Measurements from ENCODE around the gene SVIL.

Gene SVIL, protein sequence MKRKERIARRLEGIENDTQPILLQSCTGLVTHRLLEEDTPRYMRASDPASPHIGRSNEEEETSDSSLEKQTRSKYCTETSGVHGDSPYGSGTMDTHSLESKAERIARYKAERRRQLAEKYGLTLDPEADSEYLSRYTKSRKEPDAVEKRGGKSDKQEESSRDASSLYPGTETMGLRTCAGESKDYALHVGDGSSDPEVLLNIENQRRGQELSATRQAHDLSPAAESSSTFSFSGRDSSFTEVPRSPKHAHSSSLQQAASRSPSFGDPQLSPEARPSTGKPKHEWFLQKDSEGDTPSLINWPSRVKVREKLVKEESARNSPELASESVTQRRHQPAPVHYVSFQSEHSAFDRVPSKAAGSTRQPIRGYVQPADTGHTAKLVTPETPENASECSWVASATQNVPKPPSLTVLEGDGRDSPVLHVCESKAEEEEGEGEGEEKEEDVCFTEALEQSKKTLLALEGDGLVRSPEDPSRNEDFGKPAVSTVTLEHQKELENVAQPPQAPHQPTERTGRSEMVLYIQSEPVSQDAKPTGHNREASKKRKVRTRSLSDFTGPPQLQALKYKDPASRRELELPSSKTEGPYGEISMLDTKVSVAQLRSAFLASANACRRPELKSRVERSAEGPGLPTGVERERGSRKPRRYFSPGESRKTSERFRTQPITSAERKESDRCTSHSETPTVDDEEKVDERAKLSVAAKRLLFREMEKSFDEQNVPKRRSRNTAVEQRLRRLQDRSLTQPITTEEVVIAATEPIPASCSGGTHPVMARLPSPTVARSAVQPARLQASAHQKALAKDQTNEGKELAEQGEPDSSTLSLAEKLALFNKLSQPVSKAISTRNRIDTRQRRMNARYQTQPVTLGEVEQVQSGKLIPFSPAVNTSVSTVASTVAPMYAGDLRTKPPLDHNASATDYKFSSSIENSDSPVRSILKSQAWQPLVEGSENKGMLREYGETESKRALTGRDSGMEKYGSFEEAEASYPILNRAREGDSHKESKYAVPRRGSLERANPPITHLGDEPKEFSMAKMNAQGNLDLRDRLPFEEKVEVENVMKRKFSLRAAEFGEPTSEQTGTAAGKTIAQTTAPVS (N-terminal part only)

DNA sequence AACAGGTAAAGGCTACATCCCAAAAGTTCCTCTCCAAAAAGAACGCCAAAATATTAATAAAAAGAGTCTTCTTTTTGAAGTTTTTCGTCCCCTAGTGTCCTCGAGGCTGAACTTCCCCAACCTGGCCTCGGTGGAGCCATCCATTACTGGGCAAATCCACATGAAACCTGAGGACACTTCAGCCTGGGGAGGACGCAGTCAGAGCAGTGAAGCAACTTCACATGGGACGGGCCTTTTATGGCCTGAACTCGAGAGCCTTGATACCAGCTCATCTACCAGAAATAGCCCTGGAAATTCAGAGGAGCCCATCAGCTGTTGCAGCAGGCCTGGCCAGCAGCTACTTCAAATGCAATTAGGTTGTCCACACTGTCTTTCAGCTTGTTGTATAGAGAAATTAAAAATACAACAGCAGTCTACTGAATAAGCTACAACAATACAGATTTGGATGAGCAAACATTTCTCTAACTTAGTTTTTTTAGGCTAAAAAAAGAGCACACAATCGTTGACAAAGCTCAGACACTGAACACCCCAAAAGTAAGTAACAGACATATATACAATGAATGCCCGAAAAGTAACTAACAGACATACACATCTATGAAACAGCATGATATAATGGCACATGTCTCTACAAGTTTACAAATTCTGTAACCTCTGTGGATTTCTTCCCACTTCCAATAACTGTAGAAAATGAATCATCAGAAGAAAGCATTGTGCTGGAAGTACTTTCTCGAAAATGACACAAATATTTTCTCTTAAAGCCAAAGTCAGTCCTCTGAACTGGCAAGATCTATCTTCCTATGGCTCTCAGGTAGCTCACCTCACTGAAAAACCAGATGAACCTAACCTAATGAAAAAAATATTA lies at the start of gene SVIL:
Gene SVIL, minus strand, starts transcription at position 208 of the 862 bp plus-strand sequence. CDS start 79,913 bp downstream, outside the sequence.
- in situ Hi-C loops (cut with MboI; ENCODE audit: low sequenced_read_pairs): no loop called here

DNA sequence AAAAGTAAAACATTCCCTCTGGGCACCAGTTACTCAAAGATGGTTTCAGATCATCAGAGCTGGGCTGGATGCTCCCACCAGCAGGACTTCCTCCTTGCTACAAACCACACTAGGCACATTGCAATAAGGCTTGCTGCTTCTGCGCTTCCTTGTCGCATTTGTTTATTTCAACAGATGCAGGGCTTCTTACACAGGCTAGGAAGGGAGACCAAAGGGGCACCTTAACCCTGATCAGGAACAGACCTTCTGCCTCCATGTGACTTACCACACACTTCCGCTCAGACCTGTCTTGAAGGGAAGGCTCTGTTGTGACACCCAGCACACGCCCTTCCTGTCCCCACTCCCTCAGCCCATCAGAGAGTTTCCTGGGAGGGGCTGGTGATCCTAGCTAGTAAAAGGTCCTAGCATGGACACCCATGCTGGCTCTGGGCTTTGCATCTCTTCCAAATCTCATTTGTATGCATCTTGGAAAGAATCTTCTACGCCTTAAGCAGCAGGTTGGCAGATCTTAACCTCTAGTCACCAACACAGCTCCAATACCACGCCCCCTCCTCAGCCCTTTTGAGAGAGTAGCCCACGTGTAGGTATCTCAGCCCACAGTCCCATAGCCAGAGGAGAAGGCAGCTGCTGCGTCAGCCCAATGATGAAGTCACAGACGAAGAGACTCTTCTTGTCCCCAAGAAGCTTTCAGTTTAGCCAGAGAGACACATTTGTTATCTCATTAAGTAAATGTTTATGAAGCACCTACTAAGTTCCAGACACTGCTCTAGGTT lies 47.1 kb upstream of the SVIL start:
- in situ Hi-C loops (cut with MboI; ENCODE audit: low sequenced_read_pairs): no loop called here

GRCh38 chr10:29680091-29680490 lies 45.3 kb upstream of the SVIL start:
- in situ Hi-C loops (cut with MboI; ENCODE audit: low sequenced_read_pairs): no loop called here

DNA sequence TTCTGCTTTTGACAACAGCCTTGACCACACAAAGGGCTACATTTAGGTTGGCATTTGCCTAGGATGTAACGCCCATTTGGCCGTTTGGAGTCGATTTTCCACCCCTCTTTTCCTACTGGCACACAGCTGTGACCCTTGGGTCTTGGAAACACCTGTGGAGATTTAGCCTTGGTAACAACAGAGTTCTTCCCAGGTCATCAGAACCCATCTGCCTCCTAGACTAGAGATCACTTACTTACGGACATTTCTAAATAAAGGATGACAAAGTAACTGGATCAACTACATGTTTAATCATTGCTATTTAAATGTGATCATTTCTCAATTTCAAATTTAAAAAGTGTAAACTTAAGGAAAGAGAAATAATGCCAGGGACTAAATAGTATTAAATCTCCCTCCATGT lies 42.0 kb upstream of the SVIL start:
- in situ Hi-C loops (cut with MboI; ENCODE audit: low sequenced_read_pairs): no loop called here

GRCh38 chr10:29675984-29676383 lies 41.2 kb upstream of the SVIL start:
- in situ Hi-C loops (cut with MboI; ENCODE audit: low sequenced_read_pairs): no loop called here

- in situ Hi-C loops (cut with MboI; ENCODE audit: low sequenced_read_pairs): no loop called here
Measured at GRCh38 chr10:29671968-29672367, 37.2 kb upstream of the SVIL start.

- in situ Hi-C loops (cut with MboI; ENCODE audit: low sequenced_read_pairs): no loop called here
Measured at GRCh38 chr10:29671228-29671780, 36.5 kb upstream of the SVIL start.

DNA sequence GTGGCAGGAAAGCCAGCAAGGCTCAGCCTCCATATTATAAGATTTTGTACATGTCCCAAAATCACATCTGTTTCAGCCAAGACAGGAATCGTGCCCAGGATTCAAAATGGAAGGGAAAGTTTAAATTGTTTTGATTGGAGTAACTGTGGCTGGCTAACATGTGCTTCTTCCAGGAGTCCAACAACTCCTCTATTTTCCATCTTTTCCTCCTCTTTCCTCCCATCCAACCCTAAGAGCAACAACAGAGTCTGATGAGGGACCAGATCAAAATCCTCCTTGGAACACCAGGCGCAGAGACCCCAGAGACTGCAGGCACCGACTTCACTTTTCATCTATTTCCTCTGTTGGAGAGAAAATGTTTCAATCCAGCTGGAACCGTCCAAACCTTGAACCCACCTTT lies 36.0 kb upstream of the SVIL start:
- in situ Hi-C loops (cut with MboI; ENCODE audit: low sequenced_read_pairs): no loop called here

DNA sequence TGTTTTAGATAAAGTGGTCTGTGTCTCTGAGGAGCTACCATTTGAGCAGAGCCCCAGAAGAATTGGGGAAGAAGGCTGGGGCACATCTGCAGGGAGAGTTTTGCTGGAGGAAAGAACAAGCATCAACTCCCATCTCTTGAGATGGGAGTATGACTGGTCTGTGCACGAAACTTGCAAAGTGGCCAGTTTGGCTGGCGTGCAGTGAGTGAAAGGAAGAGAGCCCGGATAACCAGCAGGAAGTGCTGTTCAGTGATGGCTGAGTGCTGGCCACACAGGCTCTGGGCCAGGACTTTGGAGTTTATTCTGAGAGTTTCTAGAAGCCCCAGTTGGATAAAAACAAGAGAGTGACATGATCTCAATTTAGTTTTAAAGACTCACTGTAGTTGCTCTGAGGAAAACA lies 34.4 kb upstream of the SVIL start:
- in situ Hi-C loops (cut with MboI; ENCODE audit: low sequenced_read_pairs): no loop called here

GRCh38 chr10:29668628-29669027 lies 33.9 kb upstream of the SVIL start:
- in situ Hi-C loops (cut with MboI; ENCODE audit: low sequenced_read_pairs): no loop called here

GRCh38 chr10:29667191-29667590 lies 32.4 kb upstream of the SVIL start:
- in situ Hi-C loops (cut with MboI; ENCODE audit: low sequenced_read_pairs): no loop called here

GRCh38 chr10:29666201-29666600 lies 31.4 kb upstream of the SVIL start:
- in situ Hi-C loops (cut with MboI; ENCODE audit: low sequenced_read_pairs): no loop called here

DNA sequence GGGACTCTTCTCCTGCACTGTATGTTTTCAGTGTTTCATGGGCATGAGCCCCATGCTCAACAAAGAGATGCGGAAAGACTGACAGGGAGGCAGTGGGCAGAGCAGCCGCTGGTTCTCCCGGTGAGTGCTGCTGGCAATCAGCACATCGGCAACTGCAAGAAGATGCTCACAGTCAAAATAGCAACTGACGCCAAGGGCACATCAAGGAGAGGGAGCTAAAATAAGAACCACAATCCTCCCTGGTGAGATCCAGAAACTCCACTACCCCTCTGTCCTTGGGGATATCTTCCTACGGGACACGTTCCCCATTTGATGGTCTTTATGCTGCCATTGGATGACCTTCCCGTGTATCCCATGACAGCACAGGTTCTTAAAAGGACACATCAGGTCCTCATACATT lies 28.9 kb upstream of the SVIL start:
- in situ Hi-C loops (cut with MboI; ENCODE audit: low sequenced_read_pairs): no loop called here

DNA sequence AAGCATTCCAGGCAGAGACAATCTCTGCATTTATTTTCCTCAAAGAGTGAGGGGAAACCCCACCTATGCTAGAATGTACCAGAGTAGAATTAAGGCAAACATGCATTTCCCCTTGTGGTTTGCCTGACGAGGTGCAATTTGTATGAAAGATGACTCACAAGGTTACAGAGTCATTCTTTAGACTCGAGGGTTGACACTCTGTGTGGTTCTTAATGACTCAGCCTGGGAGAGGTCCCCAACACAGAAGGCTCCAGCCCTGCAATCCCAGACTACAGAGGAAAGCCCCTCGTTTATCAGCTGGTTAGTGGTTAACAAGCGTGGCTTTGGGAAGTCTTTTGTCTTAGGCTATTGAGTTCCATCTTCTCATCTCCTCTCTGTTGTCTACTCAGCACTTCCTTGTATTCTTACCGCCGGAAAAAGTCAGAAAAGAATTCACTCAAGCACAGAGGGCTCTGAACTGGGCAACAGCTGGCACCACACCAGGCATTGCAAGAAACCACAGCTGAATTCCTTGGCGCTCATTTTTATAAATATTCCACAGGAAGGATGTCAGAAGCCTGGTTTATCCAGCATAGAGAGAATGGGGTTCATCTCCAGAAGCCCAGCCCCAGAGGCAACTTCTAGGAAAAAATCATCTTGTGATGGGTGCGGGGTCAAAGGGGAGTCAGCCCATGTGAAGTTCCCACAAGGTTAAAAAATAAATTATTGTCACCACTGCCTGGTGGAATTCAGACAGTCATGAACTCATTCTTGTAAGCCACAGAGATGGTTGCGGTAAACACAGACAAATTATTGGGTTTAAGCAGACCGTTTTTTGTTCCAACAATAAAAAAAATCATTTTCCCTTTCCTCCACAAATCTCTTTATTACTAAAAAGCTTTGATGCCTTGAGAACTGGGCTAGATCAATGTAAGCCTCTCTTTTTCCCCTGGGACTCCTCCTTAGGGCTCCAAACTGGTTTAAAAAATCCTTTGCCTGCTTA lies 24.5 kb upstream of the SVIL start:
- in situ Hi-C loops (cut with MboI; ENCODE audit: low sequenced_read_pairs): no loop called here

- in situ Hi-C loops (cut with MboI; ENCODE audit: low sequenced_read_pairs): no loop called here
Measured at GRCh38 chr10:29657719-29658274, 23.0 kb upstream of the SVIL start.

- in situ Hi-C loops (cut with MboI; ENCODE audit: low sequenced_read_pairs): no loop called here
Measured at GRCh38 chr10:29656451-29656992, 21.8 kb upstream of the SVIL start.

- in situ Hi-C loops (cut with MboI; ENCODE audit: low sequenced_read_pairs): no loop called here
Measured at GRCh38 chr10:29652192-29652591, 17.4 kb upstream of the SVIL start.

GRCh38 chr10:29651767-29652166 lies 17.0 kb upstream of the SVIL start:
- in situ Hi-C loops (cut with MboI; ENCODE audit: low sequenced_read_pairs): no loop called here
